K562 (cell line): Measurements from ENCODE around the gene NAT14. TPM values are rescaled to one million over a fixed set of nuclear protein-coding genes. Genes with fewer than 3 reads are reported as not detected.

Experiments used
- ARID1B ChIP-seq: fragments of 450-650 bp; IDR thresholded peaks from 2 replicates; pipeline ENCODE4 v1.6.1; 2016; ENCODE audit warnings: antibody characterized with exemption, mild to moderate bottlenecking, inconsistent platforms
- BHLHE40 ChIP-seq: IDR thresholded peaks from 2 replicates; pipeline ENCODE4 v1.6.1; 2011; ENCODE audit warnings: low read length, improper control_type of control experiment
- GMEB1 ChIP-seq: fragments of 250-450 bp; sonication (Bioruptor Pico); IDR thresholded peaks from 2 replicates; pipeline ENCODE4 v1.4.0; 2020; ENCODE audit warnings: mild to moderate bottlenecking
- HOXB6 ChIP-seq: fragments of 250-450 bp; sonication (Bioruptor Pico); IDR thresholded peaks from 2 replicates; pipeline ENCODE4 v1.5.1; 2022; ENCODE audit warnings: mild to moderate bottlenecking, borderline replicate concordance
- LCOR ChIP-seq: sonication (generic); formaldehyde crosslinking; IDR thresholded peaks from 2 replicates; pipeline ENCODE4 v1.8.0; 2022; ENCODE audit warnings: mild to moderate bottlenecking, missing genetic modification reagents
- MCM7 ChIP-seq, 2 experiments: fragments of 450-650 bp; IDR thresholded peaks; 2 replicates each; pipeline ENCODE4 v1.6.1; 2016 to 2018
- MED1 ChIP-seq: sonication (generic); formaldehyde crosslinking; IDR thresholded peaks from 2 replicates; pipeline ENCODE4 v1.8.1; 2023; ENCODE audit warnings: missing genetic modification reagents, borderline replicate concordance
- PATZ1 ChIP-seq: fragments of 250-450 bp; sonication (Bioruptor Pico); IDR thresholded peaks from 2 replicates; pipeline ENCODE4 v1.5.0; 2020; ENCODE audit warnings: mild to moderate bottlenecking, borderline replicate concordance
- RBBP5 ChIP-seq: fragments of 200-600 bp; sonication (generic); IDR thresholded peaks from 2 replicates; pipeline ENCODE4 v1.6.1; 2012; ENCODE audit warnings: borderline replicate concordance, mild to moderate bottlenecking, low read length, control low read depth, inconsistent platforms; ENCODE audit not compliant: insufficient read depth, poor library complexity, severe bottlenecking
- RBM39 ChIP-seq: fragments of 200-400 bp; formaldehyde crosslinking; optimal IDR thresholded peaks from 2 replicates; pipeline ENCODE3; 2018; ENCODE audit warnings: low read depth, low read length
- REST ChIP-seq, 2 experiments: fragments of 450-650 bp; formaldehyde crosslinking in 1 of 2; IDR thresholded peaks; 2 replicates each; pipeline versions ENCODE4 v1.4.0 to v1.6.1; 2014 to 2020; ENCODE audit warnings: mild to moderate bottlenecking in 2 of 2, borderline replicate concordance in 1 of 2, low read depth in 1 of 2
- U2AF2 ChIP-seq: fragments of 200-400 bp; formaldehyde crosslinking; optimal IDR thresholded peaks from 2 replicates; pipeline ENCODE3; 2017; ENCODE audit warnings: low read depth, mild to moderate bottlenecking, low read length
- ZBTB34 ChIP-seq: fragments of 250-450 bp; sonication (Bioruptor Pico); IDR thresholded peaks from 2 replicates; pipeline ENCODE4 v1.8.0; 2021; ENCODE audit warnings: mild to moderate bottlenecking, moderate library complexity
- ZKSCAN1 ChIP-seq: fragments of 150-350 bp; IDR thresholded peaks from 2 replicates; pipeline ENCODE4 v1.6.1; 2016; ENCODE audit warnings: low read depth, low read length
- polyA plus RNA-seq, 8 experiments: library from polyadenylated mRNA; depleted of rRNA in 4 of 8; stranded (reverse) in 5 of 8; unstranded in 3 of 8; fragments of >200 nt; fragmentation: Nextera tagmentation in 2 of 8; fragmentation: Illumina TruSeq in 1 of 8; extraction: Ambion mirVana in 2 of 8; extraction: Trizol in 1 of 8; gene quantifications; 2 replicates each; pipeline versions ENCODE4 v1.2.1 to v1.2.3, GENCODE V29; 2011 to 2014; ENCODE audit warnings: inconsistent platforms in 1 of 8, missing spikeins in 1 of 8
- total RNA-seq, 7 experiments: library from RNA; depleted of rRNA in 6 of 7; stranded (reverse); fragments of >200 nt in 6 of 7; fragmentation: Illumina TruSeq in 2 of 7; extraction: Trizol in 2 of 7; gene quantifications; 2 replicates each; pipeline versions ENCODE4 v1.2.1 to v1.2.3, GENCODE V29; 2011 to 2021; ENCODE audit warnings: low replicate concordance in 1 of 7

Gene NAT14
- total and polyA plus RNA-seq, 9 of the 15 experiments (the other 6 are each of a cell fraction or from before 2014, with no cell fraction given), result 2.4 to 77.0 (median 26.7) TPM

GRCh38 chr19:55516878-55517620, 32.1 kb downstream of the NAT14 start (continued):
- TF ChIP-seq REST (IDR thresholded peaks at IDR 0.05; ENCODE audit: borderline replicate concordance), result peak; percentile 96
- TF ChIP-seq REST (CRISPR knock-in tag; IDR thresholded peaks at IDR 0.05; ENCODE audit: low read depth), result no peak
- TF ChIP-seq PATZ1 (CRISPR knock-in tag), result no peak
- TF ChIP-seq U2AF2, result no peak
- peak; percentile 86 for TF ChIP-seq BHLHE40
- TF ChIP-seq MCM7 (IDR thresholded peaks at IDR 0.05), result no peak
- TF ChIP-seq ARID1B, result no peak
- no peak for TF ChIP-seq GMEB1 (CRISPR knock-in tag)
- TF ChIP-seq ZKSCAN1, result no peak
- TF ChIP-seq RBM39, result no peak
- TF ChIP-seq HOXB6 (CRISPR knock-in tag), result no peak
- no peak for TF ChIP-seq MED1
- TF ChIP-seq LCOR, result peak; percentile 78
- no peak for TF ChIP-seq ZBTB34 (CRISPR knock-in tag)
- no peak for TF ChIP-seq RBBP5
